ENCODE data around the gene F9.

Gene F9

GRCh38 chrX:139532834-139533233 is 2.3 kb downstream of the F9 start:
- no peak overlapping the region for H2BK5ac ChIP-seq (ENCODE audit: low read depth, low read length, poor library complexity, severe bottlenecking)
- H3K9me3 ChIP-seq (ENCODE audit: control insufficient read depth, low read length), result no peaks in the 10 kb centered on the region
- no peak overlapping the region for H3K4me2 ChIP-seq (ENCODE audit: low read length, poor library complexity, severe bottlenecking)
- no peak overlapping the region for H3K4ac ChIP-seq (ENCODE audit: low read depth in 1 of 2, low read length in 2 of 2)
- H2AFZ ChIP-seq (ENCODE audit: low read depth, low read length), result no peak overlapping the region
- 64% methylated on average over 4 of the region's 4 CpGs for WGBS
- no peak overlapping the region for H2BK120ac ChIP-seq (ENCODE audit: low read depth, low read length)
- no peak overlapping the region for H2BK15ac ChIP-seq (ENCODE audit: low read depth, poor library complexity, severe bottlenecking)
- H3K23ac ChIP-seq (ENCODE audit: low read length in 2 of 2), result no peak overlapping the region
- H2AK5ac ChIP-seq (ENCODE audit: low read length, severe bottlenecking), result no peak overlapping the region
- no peak overlapping the region for H3K18ac ChIP-seq (ENCODE audit: low read depth in 1 of 2, low read length in 2 of 2)
- H3K9ac ChIP-seq (ENCODE audit: low read length), result no peak overlapping the region
- H4K8ac ChIP-seq (ENCODE audit: low read length), result no peak overlapping the region
- no peak overlapping the region for H3K14ac ChIP-seq (ENCODE audit: low read length in 2 of 2)
- no peak overlapping the region for H3K27ac ChIP-seq (ENCODE audit: low read length, poor library complexity, severe bottlenecking)
- no peak overlapping the region for H2BK12ac ChIP-seq (ENCODE audit: low read length in 2 of 2)
- no peaks in the 10 kb centered on the region for H3K36me3 ChIP-seq (ENCODE audit: control insufficient read depth in 1 of 2, insufficient read depth in 2 of 2, low read depth in 1 of 2, low read length in 2 of 2)
- DNase-seq, result no peak
- H3K4me1 ChIP-seq (ENCODE audit: control insufficient read depth, insufficient read depth, low read depth, low read length), result no peaks in the 10 kb centered on the region
- no peak overlapping the region for H3K4me3 ChIP-seq (ENCODE audit: insufficient read depth in 1 of 2, low read depth in 1 of 2, low read length in 2 of 2)
- H3K27me3 ChIP-seq (ENCODE audit: control insufficient read depth in 1 of 2, insufficient read depth in 1 of 2, low read length in 2 of 2), result no peaks in the 10 kb centered on the region
- no peaks in the 10 kb centered on the region for H3K79me1 ChIP-seq (replicated peaks; ENCODE audit: low read length, poor library complexity, severe bottlenecking)
- H4K91ac ChIP-seq (ENCODE audit: low read length), result no peak overlapping the region

- H3K9me3 ChIP-seq (ENCODE audit: control insufficient read depth, low read length), result no peaks in the 10 kb centered on the region
- no peak overlapping the region for H2BK15ac ChIP-seq (ENCODE audit: low read depth, poor library complexity, severe bottlenecking)
- no peak overlapping the region for H3K27ac ChIP-seq (ENCODE audit: low read length, poor library complexity, severe bottlenecking)
- no peaks in the 10 kb centered on the region for H3K27me3 ChIP-seq (ENCODE audit: control insufficient read depth in 1 of 2, insufficient read depth in 1 of 2, low read length in 2 of 2)
- no peak overlapping the region for H3K4ac ChIP-seq (ENCODE audit: low read depth in 1 of 2, low read length in 2 of 2)
- no peaks in the 10 kb centered on the region for H3K79me1 ChIP-seq (replicated peaks; ENCODE audit: low read length, poor library complexity, severe bottlenecking)
- H2BK5ac ChIP-seq (ENCODE audit: low read depth, low read length, poor library complexity, severe bottlenecking), result no peak overlapping the region
- H2BK12ac ChIP-seq (ENCODE audit: low read length in 2 of 2), result no peak overlapping the region
- no peaks in the 10 kb centered on the region for H3K36me3 ChIP-seq (ENCODE audit: control insufficient read depth in 1 of 2, insufficient read depth in 2 of 2, low read depth in 1 of 2, low read length in 2 of 2)
- H4K8ac ChIP-seq (ENCODE audit: low read length), result no peak overlapping the region
- H2AFZ ChIP-seq (ENCODE audit: low read depth, low read length), result no peak overlapping the region
- DNase-seq, result no peak
- H4K91ac ChIP-seq (ENCODE audit: low read length), result no peak overlapping the region
- H3K9ac ChIP-seq (ENCODE audit: low read length), result no peak overlapping the region
- H3K4me3 ChIP-seq (ENCODE audit: insufficient read depth in 1 of 2, low read depth in 1 of 2, low read length in 2 of 2), result no peak overlapping the region
- H2AK5ac ChIP-seq (ENCODE audit: low read length, severe bottlenecking), result no peak overlapping the region
- 64% methylated on average over 3 of the region's 4 CpGs for WGBS
- no peak overlapping the region for H3K14ac ChIP-seq (ENCODE audit: low read length in 2 of 2)
- no peak overlapping the region for H3K4me2 ChIP-seq (ENCODE audit: low read length, poor library complexity, severe bottlenecking)
- H2BK120ac ChIP-seq (ENCODE audit: low read depth, low read length), result no peak overlapping the region
- no peak overlapping the region for H3K18ac ChIP-seq (ENCODE audit: low read depth in 1 of 2, low read length in 2 of 2)
- no peaks in the 10 kb centered on the region for H3K4me1 ChIP-seq (ENCODE audit: control insufficient read depth, insufficient read depth, low read depth, low read length)
- H3K23ac ChIP-seq (ENCODE audit: low read length in 2 of 2), result no peak overlapping the region
These were observed 2.9 kb downstream of the F9 start for GRCh38 chrX:139533444-139533843.

- Histone ChIP-seq H3K27me3 (ENCODE audit: control insufficient read depth in 1 of 2, insufficient read depth in 1 of 2, low read length in 2 of 2) (no peaks in the 10 kb centered on the region), H3K9me3 (ENCODE audit: control insufficient read depth, low read length) (no peaks in the 10 kb centered on the region), H2AK5ac (ENCODE audit: low read length, severe bottlenecking) (no peak overlapping the region), H2BK15ac (ENCODE audit: low read depth, poor library complexity, severe bottlenecking) (no peak overlapping the region), H3K4me2 (ENCODE audit: low read length, poor library complexity, severe bottlenecking) (no peak overlapping the region), H2AFZ (ENCODE audit: low read depth, low read length) (no peak overlapping the region), H3K4ac (ENCODE audit: low read depth in 1 of 2, low read length in 2 of 2) (no peak overlapping the region), H3K36me3 (ENCODE audit: control insufficient read depth in 1 of 2, insufficient read depth in 2 of 2, low read depth in 1 of 2, low read length in 2 of 2) (no peaks in the 10 kb centered on the region), H3K4me3 (ENCODE audit: insufficient read depth in 1 of 2, low read depth in 1 of 2, low read length in 2 of 2) (no peak overlapping the region), H3K23ac (ENCODE audit: low read length in 2 of 2) (no peak overlapping the region), H2BK12ac (ENCODE audit: low read length in 2 of 2) (no peak overlapping the region), H2BK5ac (ENCODE audit: low read depth, low read length, poor library complexity, severe bottlenecking) (no peak overlapping the region), H4K91ac (ENCODE audit: low read length) (no peak overlapping the region), H3K79me1 (replicated peaks; ENCODE audit: low read length, poor library complexity, severe bottlenecking) (no peaks in the 10 kb centered on the region), H3K18ac (ENCODE audit: low read depth in 1 of 2, low read length in 2 of 2) (no peak overlapping the region), H4K8ac (ENCODE audit: low read length) (no peak overlapping the region), H2BK120ac (ENCODE audit: low read depth, low read length) (no peak overlapping the region), H3K14ac (ENCODE audit: low read length in 2 of 2) (no peak overlapping the region), H3K27ac (ENCODE audit: low read length, poor library complexity, severe bottlenecking) (no peak overlapping the region), H3K4me1 (ENCODE audit: control insufficient read depth, insufficient read depth, low read depth, low read length) (no peaks in the 10 kb centered on the region), H3K9ac (ENCODE audit: low read length) (no peak overlapping the region)
- DNase-seq, result no peak
- WGBS, result 68% methylated on average over 3 of the region's 3 CpGs
These were observed 8.6 kb downstream of the F9 start for GRCh38 chrX:139538907-139539790.

- H3K4me1 ChIP-seq (ENCODE audit: control insufficient read depth, insufficient read depth, low read depth, low read length), result no peaks in the 10 kb centered on the region
These were observed 12.1 kb downstream of the F9 start for GRCh38 chrX:139542652-139543051.

More at GRCh38 chrX:139542652-139543051, 12.1 kb downstream of the F9 start:
- Histone ChIP-seq H3K9ac (ENCODE audit: low read length) (no peak overlapping the region), H3K14ac (ENCODE audit: low read length in 2 of 2) (no peak overlapping the region), H3K9me3 (ENCODE audit: control insufficient read depth, low read length) (no peaks in the 10 kb centered on the region), H3K18ac (ENCODE audit: low read depth in 1 of 2, low read length in 2 of 2) (no peak overlapping the region), H3K4me2 (ENCODE audit: low read length, poor library complexity, severe bottlenecking) (no peak overlapping the region), H3K4me3 (ENCODE audit: insufficient read depth in 1 of 2, low read depth in 1 of 2, low read length in 2 of 2) (no peak overlapping the region), H4K91ac (ENCODE audit: low read length) (no peak overlapping the region), H2BK15ac (ENCODE audit: low read depth, poor library complexity, severe bottlenecking) (no peak overlapping the region), H2BK120ac (ENCODE audit: low read depth, low read length) (no peak overlapping the region), H3K36me3 (ENCODE audit: control insufficient read depth in 1 of 2, insufficient read depth in 2 of 2, low read depth in 1 of 2, low read length in 2 of 2) (no peaks in the 10 kb centered on the region), H2AFZ (ENCODE audit: low read depth, low read length) (no peak overlapping the region), H2BK5ac (ENCODE audit: low read depth, low read length, poor library complexity, severe bottlenecking) (no peak overlapping the region), H2BK12ac (ENCODE audit: low read length in 2 of 2) (no peak overlapping the region), H2AK5ac (ENCODE audit: low read length, severe bottlenecking) (no peak overlapping the region), H4K8ac (ENCODE audit: low read length) (no peak overlapping the region), H3K79me1 (replicated peaks; ENCODE audit: low read length, poor library complexity, severe bottlenecking) (no peaks in the 10 kb centered on the region), H3K27me3 (ENCODE audit: control insufficient read depth in 1 of 2, insufficient read depth in 1 of 2, low read length in 2 of 2) (no peaks in the 10 kb centered on the region), H3K4ac (ENCODE audit: low read depth in 1 of 2, low read length in 2 of 2) (no peak overlapping the region), H3K23ac (ENCODE audit: low read length in 2 of 2) (no peak overlapping the region), H3K27ac (ENCODE audit: low read length, poor library complexity, severe bottlenecking) (no peak overlapping the region)
- DNase-seq, result no peak
- 59% methylated on average over 1 of the region's 1 CpG for WGBS
